Panc1 (cell line): Measurements from ENCODE around the gene MTHFD2L. TPM values are rescaled to one million over a fixed set of nuclear protein-coding genes. Genes with fewer than 3 reads are reported as not detected.

ENCODE experiments used
- ATAC-seq: fragments of 200-7000 bp; cut with Tn5 transposase; 2 replicates; pipeline ENCODE4 v1.9.1; 2020; ENCODE audit warnings: mild to moderate bottlenecking, moderate library complexity
- BruUV-seq: library from RNA; stranded (reverse); fragments of 400-500 nt; replicated peaks from 2 replicates; lab custom pipeline; 2021; lab: Mats Ljungman, UMichigan
- CTCF ChIA-PET: fragments of 300-600 bp; sonication (Branson Sonifier 250); formaldehyde crosslinking; loops from one replicate; lab custom pipeline; 2022; ENCODE audit warnings: antibody characterized with exemption; lab: Charles Lee
- POLR2A ChIA-PET: fragments of 300-600 bp; sonication (Branson Sonifier 250); formaldehyde crosslinking; loops from one replicate; lab custom pipeline; 2022; ENCODE audit warnings: antibody characterized with exemption; lab: Charles Lee
- DNase-seq: peaks from one replicate; pipeline ENCODE4 v3.0.0-alpha.2; 2010; ENCODE audit warnings: low read depth, low spot score
- H3K27ac ChIP-seq: 2 replicates; pipeline ENCODE4 v1.5.1; 2011; ENCODE audit warnings: mild to moderate bottlenecking, low read length, inconsistent platforms
- H3K27me3 ChIP-seq: fragments of 200-500 bp; sonication (Bioruptor generic); 2 replicates; pipeline ENCODE4 v1.6.0; 2014; ENCODE audit warnings: low read length, inconsistent platforms; ENCODE audit not compliant: control insufficient read depth, insufficient read depth
- H3K36me3 ChIP-seq: fragments of 200-500 bp; sonication (Bioruptor generic); 2 replicates; pipeline ENCODE4 v1.5.1; 2014; ENCODE audit warnings: inconsistent platforms, mild to moderate bottlenecking, low read length, moderate library complexity; ENCODE audit not compliant: control insufficient read depth, insufficient read depth
- H3K4me1 ChIP-seq: 2 replicates; pipeline ENCODE4 v1.5.1; 2011; ENCODE audit warnings: inconsistent platforms, mild to moderate bottlenecking, low read length, moderate library complexity; ENCODE audit not compliant: control insufficient read depth, insufficient read depth
- H3K4me3 ChIP-seq, 2 experiments: 2 replicates each; pipeline ENCODE4 v1.5.1; 2011 to 2012; ENCODE audit warnings: low read depth in 2 of 2, low read length in 2 of 2, mild to moderate bottlenecking in 2 of 2, inconsistent platforms in 1 of 2, moderate library complexity in 1 of 2
- H3K9me3 ChIP-seq: fragments of 200-500 bp; sonication (Bioruptor generic); 2 replicates; pipeline ENCODE4 v1.5.1; 2014; ENCODE audit warnings: low read depth, mild to moderate bottlenecking, inconsistent platforms, low read length, moderate library complexity; ENCODE audit not compliant: control insufficient read depth, insufficient read depth
- CTCF ChIP-seq: fragments of 450-650 bp; IDR thresholded peaks from 2 replicates; pipeline ENCODE4 v1.5.1; 2017; ENCODE audit warnings: mild to moderate bottlenecking
- POLR2AphosphoS5 ChIP-seq: IDR thresholded peaks from 2 replicates; pipeline ENCODE4 v1.6.1; 2012; ENCODE audit warnings: mild to moderate bottlenecking, low read depth, low read length, moderate library complexity
- REST ChIP-seq, 2 experiments: IDR thresholded peaks; 2 replicates each; pipeline ENCODE4 v1.6.1; 2011 to 2012; ENCODE audit warnings: low read depth in 2 of 2, control low read depth in 1 of 2, low read length in 1 of 2, mild to moderate bottlenecking in 1 of 2, moderate library complexity in 1 of 2; ENCODE audit not compliant: insufficient read depth in 1 of 2
- SIN3A ChIP-seq: IDR thresholded peaks from 2 replicates; pipeline ENCODE4 v1.6.1; 2012; ENCODE audit warnings: low read depth, mild to moderate bottlenecking, low read length, moderate library complexity, borderline replicate concordance; ENCODE audit not compliant: insufficient read depth
- TCF7L2 ChIP-seq: IDR thresholded peaks from 2 replicates; pipeline ENCODE4 v1.6.1; 2011; ENCODE audit warnings: mild to moderate bottlenecking, low read depth, low read length, inconsistent platforms
- in situ Hi-C: cut with HindIII; loops from 2 replicates; pipeline ENCODE4 v1.10.0; 2016; ENCODE audit warnings: low sequenced_read_pairs, low pct_unique_long_range_greater_than_20kb
- intact Hi-C: fragments of 100-400 bp; cut with micrococcal nuclease; formaldehyde crosslinking; loops from one replicate; pipeline ENCODE4 v1.10.0; 2022; ENCODE audit not compliant: unreplicated experiment
- total RNA-seq: library from RNA; stranded (reverse); gene quantifications from one replicate; pipeline ENCODE4 v1.2.1, GENCODE V29; 2021; ENCODE audit not compliant: unreplicated experiment

MTHFD2L gene
- total RNA-seq, 1 experiment from 2014 or later = 6.6 TPM

GRCh38 chr4:74157154-74157553, 764 bp upstream of the MTHFD2L start:
- in situ Hi-C loops = no loop called here
- peak overlapping the region; percentile 95 for H3K27ac ChIP-seq
- no TSS peak for BruUV-seq
- peaks cover 3% of the 10 kb centered on the region; the same call in 1 of the 2 replicates for H3K4me1 ChIP-seq
- intact Hi-C loops = no loop called here
- H3K9me3 ChIP-seq = no peaks in the 10 kb centered on the region
- no peak for DNase-seq
- POLR2A ChIA-PET = interaction anchor here (0.5 kb wide), 2 partner anchors 206 to 532 kb away, joined by 3 read pairs; no protein-coding TSS in a partner anchor
- H3K27me3 ChIP-seq = no peaks in the 10 kb centered on the region; the same call in 1 of the 2 replicates
- peaks cover 2% of the 10 kb centered on the region for H3K36me3 ChIP-seq
- TF ChIP-seq SIN3A = no peak
- no peak for TF ChIP-seq TCF7L2
- no peak for TF ChIP-seq CTCF
- TF ChIP-seq POLR2AphosphoS5 = no peak
- peak; percentile 14; the same call in 1 of the 2 replicates for ATAC-seq
- H3K4me3 ChIP-seq = peak overlapping the region; percentile 70 to 78
- CTCF ChIA-PET = no interaction called here

GRCh38 chr4:74158466-74159142, 686 bp downstream of the MTHFD2L start:
- peak overlapping the region; percentile 66 for H3K27ac ChIP-seq
- peak overlapping the region; percentile 70 to 78 for H3K4me3 ChIP-seq
- H3K4me1 ChIP-seq = peaks cover 3% of the 10 kb centered on the region; the same call in 1 of the 2 replicates
- H3K27me3 ChIP-seq = no peaks in the 10 kb centered on the region; the same call in 1 of the 2 replicates
- TF ChIP-seq SIN3A (no peak), TCF7L2 (no peak), POLR2AphosphoS5 (no peak), CTCF (no peak), REST (IDR thresholded peaks at IDR 0.05; ENCODE audit: insufficient read depth in 1 of 2, low read depth in 2 of 2, low read length in 1 of 2) (no peak)
- intact Hi-C loops (no loop called here), in situ Hi-C loops (no loop called here)
- no peaks in the 10 kb centered on the region for H3K9me3 ChIP-seq
- TSS peak; percentile 71 for BruUV-seq
- DNase-seq = no peak
- CTCF ChIA-PET = no interaction called here
- H3K36me3 ChIP-seq = peaks cover 2% of the 10 kb centered on the region
- no peak for ATAC-seq
- POLR2A ChIA-PET = no interaction called here
